Thymus (tissue), 11 donors: ENCODE measurements around the gene PHLDB2. TPM values are rescaled to one million over a fixed set of nuclear protein-coding genes. Genes with fewer than 3 reads are reported as not detected.

ENCODE experiments used
- DNase-seq, 9 donors: peaks; one replicate each; pipeline ENCODE4 v3.0.0-alpha.2; 2013; ENCODE audit warnings: low spot score in 9 of 9, low read depth in 6 of 9, missing footprints in 1 of 9
- H3K27ac ChIP-seq, 2 donors: one replicate each; pipeline ENCODE4 v1.5.1; 2013; ENCODE audit warnings: control low read depth in 1 of 2, low read depth in 1 of 2, low read length in 1 of 2, mild to moderate bottlenecking in 1 of 2, moderate library complexity in 1 of 2
- H3K27me3 ChIP-seq, 2 donors: one replicate each; pipeline ENCODE4 v1.5.1; 2013; ENCODE audit warnings: low read length in 1 of 2; ENCODE audit not compliant: control insufficient read depth in 2 of 2, insufficient read depth in 1 of 2
- H3K36me3 ChIP-seq, 2 donors: one replicate each; pipeline ENCODE4 v1.5.1; 2013; ENCODE audit warnings: low read length in 1 of 2, mild to moderate bottlenecking in 1 of 2, moderate library complexity in 1 of 2; ENCODE audit not compliant: control insufficient read depth in 2 of 2, insufficient read depth in 2 of 2
- H3K4me1 ChIP-seq, 2 donors: one replicate each; pipeline ENCODE4 v1.5.1; 2013; ENCODE audit warnings: low read length in 2 of 2; ENCODE audit not compliant: control insufficient read depth in 2 of 2, insufficient read depth in 2 of 2
- H3K4me3 ChIP-seq, 2 donors: one replicate each; pipeline ENCODE4 v1.5.1; 2013; ENCODE audit warnings: low read length in 2 of 2, control low read depth in 1 of 2, mild to moderate bottlenecking in 1 of 2
- H3K9me3 ChIP-seq, 2 donors: one replicate each; pipeline ENCODE4 v1.5.1; 2013; ENCODE audit warnings: low read length in 1 of 2, mild to moderate bottlenecking in 1 of 2; ENCODE audit not compliant: control insufficient read depth in 2 of 2, insufficient read depth in 1 of 2
- WGBS: extraction: QIAGEN DNeasy Blood & Tissue Kit; methylation state at CpG from one replicate; pipeline ENCODE4 v1.1.7; 2013; 5-methylcytosine and 5-hydroxymethylcytosine counted together
- polyA plus RNA-seq: library from polyadenylated mRNA; stranded (reverse); fragments of 200-250 nt; gene quantifications from one replicate; pipeline ENCODE4 v1.2.3, GENCODE V29; 2013
- total RNA-seq: library from RNA; stranded (reverse); fragments of 120-200 nt; gene quantifications from one replicate; pipeline ENCODE4 v1.2.4, GENCODE V29; 2013
- donor health status: healthy.

Gene PHLDB2
- total and polyA plus RNA-seq, 2 donors: 7.5 to 37.8 TPM

DNA sequence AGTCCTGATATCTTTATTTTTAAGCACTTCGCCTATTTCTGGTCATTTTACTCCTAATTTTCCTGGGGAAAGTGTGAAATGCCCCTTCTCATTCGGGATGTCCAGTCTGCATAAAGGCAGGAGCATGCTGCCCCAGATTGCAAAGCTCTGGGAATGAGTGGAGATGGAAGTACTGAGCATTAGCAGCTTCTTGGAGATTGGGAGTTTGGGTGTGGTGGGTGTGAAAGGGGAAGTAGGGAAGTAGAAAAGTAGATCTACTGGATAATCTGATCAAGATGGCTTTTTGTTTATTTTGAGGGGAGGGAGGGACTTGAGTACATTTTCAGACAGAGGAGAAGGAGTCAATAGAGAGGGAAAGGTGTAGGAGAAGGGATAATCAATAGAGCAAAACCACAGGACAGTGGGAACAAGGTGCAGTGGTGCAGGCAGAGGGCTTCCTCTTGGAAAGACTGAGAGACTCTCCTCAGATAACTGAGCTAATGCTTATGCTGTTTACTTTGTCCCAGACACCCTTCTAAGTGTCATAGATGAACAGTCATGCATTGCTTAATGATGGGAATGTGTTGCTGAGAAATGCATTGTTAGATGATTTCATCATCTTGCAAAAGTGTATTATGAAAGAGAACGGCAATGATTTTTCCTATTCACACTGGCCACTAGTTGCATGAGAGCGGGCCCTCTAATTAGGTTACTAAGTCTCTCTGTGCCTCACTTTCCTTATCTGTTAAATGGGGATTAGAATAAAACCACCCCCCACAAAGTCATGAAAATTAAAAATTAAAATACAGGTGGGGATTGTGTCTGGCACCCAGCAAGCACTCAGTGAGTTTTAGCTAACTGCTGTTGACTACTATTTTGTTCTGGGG is 45.5 kb downstream of the PHLDB2 start:
- 95% methylated on average over 4 of the region's 4 CpGs for WGBS
- H3K4me1 ChIP-seq: no peaks in the 10 kb centered on the region
- DNase-seq: no peak
- H3K36me3 ChIP-seq: no peaks in the 10 kb centered on the region
- H3K4me3 ChIP-seq: no peak overlapping the region
- no peaks in the 10 kb centered on the region for H3K9me3 ChIP-seq
- no peaks in the 10 kb centered on the region for H3K27me3 ChIP-seq
- H3K27ac ChIP-seq: no peak overlapping the region

- H3K36me3 ChIP-seq: no peaks in the 10 kb centered on the region
- no peak overlapping the region for H3K4me3 ChIP-seq
- DNase-seq: no peak
- no peaks in the 10 kb centered on the region for H3K27me3 ChIP-seq
- 78% methylated on average over 2 of the region's 2 CpGs for WGBS
- H3K4me1 ChIP-seq: no peaks in the 10 kb centered on the region
- no peaks in the 10 kb centered on the region for H3K9me3 ChIP-seq
- H3K27ac ChIP-seq: no peak overlapping the region
Observed at GRCh38 chr3:111906656-111907055, 47.6 kb downstream of the PHLDB2 start.

DNA sequence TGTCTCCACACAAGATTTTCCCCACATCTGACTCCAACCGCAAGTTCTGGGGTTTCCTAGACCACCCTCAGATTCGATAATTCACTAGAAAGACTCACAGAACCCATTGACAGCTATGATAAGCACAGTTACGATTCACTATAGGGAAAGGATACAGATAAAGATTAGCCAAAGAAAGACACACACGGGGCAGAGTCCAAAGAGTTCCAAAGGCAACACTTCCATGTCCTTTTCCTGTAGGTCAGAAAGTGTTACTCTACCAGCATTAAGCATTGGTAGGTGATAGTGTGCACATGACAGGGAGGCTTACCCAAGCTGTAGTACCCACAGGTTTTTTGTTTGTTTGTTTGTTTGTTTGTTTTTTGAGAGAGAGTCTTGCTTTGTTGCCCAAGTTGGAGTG is 48.1 kb downstream of the PHLDB2 start:
- H3K4me1 ChIP-seq: no peaks in the 10 kb centered on the region
- WGBS: 99% methylated on average over 4 of the region's 4 CpGs
- no peak overlapping the region for H3K27ac ChIP-seq
- no peaks in the 10 kb centered on the region for H3K9me3 ChIP-seq
- H3K4me3 ChIP-seq: no peak overlapping the region
- H3K36me3 ChIP-seq: no peaks in the 10 kb centered on the region
- no peaks in the 10 kb centered on the region for H3K27me3 ChIP-seq
- DNase-seq: no peak

DNA sequence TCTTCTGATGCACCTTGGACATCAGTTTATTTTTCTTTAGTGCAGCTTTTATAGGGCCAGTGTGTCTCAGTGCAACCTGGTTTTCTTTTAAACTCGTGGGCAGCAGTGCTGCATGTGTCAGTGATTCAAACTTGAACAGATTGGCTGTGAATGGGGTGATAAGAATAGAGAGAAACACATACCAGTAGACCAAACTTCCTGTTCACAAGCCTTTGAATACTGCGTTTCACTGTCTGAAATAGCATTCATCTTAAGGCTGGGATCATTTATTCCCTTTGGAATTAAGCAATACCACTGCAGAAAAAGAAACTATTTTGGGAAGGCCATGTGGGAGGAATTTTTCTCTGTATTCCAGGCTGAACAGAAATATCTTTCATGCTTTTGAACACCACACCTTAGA is 51.7 kb downstream of the PHLDB2 start:
- no peaks in the 10 kb centered on the region for H3K27me3 ChIP-seq
- no peaks in the 10 kb centered on the region for H3K4me1 ChIP-seq
- H3K27ac ChIP-seq: no peak overlapping the region
- no peak overlapping the region for H3K4me3 ChIP-seq
- H3K9me3 ChIP-seq: no peaks in the 10 kb centered on the region
- 27% methylated on average over 2 of the region's 2 CpGs for WGBS
- peak in 1 of 9 donors; percentile 5 for DNase-seq
- no peaks in the 10 kb centered on the region for H3K36me3 ChIP-seq

GRCh38 chr3:111911446-111911845 is 52.4 kb downstream of the PHLDB2 start:
- no peak overlapping the region for H3K4me3 ChIP-seq
- no peaks in the 10 kb centered on the region for H3K9me3 ChIP-seq
- no peak for DNase-seq
- no peak overlapping the region for H3K27ac ChIP-seq
- no peaks in the 10 kb centered on the region for H3K4me1 ChIP-seq
- H3K27me3 ChIP-seq: no peaks in the 10 kb centered on the region
- 97% methylated on average over 3 of the region's 3 CpGs for WGBS
- H3K36me3 ChIP-seq: no peaks in the 10 kb centered on the region

DNA sequence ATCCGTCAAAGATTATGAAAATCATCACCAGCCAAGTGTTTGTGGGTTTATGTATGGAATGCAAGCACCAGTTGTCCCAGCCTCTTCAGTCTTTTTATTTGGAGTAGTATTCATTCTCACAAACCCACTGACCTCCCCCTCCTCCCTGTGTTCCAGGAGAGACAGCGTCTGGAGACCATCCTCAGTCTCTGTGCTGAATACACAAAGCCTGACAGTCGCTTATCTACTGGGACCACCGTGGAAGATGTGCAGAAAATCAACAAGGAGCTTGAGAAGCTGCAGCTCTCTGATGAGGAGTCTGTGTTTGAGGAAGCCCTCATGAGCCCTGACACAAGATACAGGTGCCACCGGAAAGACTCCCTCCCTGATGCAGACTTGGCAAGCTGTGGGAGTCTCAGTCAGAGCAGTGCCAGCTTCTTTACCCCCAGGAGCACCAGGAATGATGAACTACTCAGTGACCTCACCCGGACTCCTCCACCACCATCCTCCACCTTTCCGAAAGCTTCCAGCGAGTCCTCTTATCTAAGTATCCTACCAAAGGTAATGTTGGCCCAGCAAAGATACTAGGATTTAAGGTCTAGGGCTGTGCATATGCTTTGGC is 54.2 kb downstream of the PHLDB2 start:
- Histone ChIP-seq H3K27ac (no peak overlapping the region), H3K4me1 (no peaks in the 10 kb centered on the region), H3K4me3 (no peak overlapping the region), H3K9me3 (no peaks in the 10 kb centered on the region), H3K27me3 (no peaks in the 10 kb centered on the region), H3K36me3 (no peaks in the 10 kb centered on the region)
- 94% methylated on average over 8 of the region's 8 CpGs for WGBS
- DNase-seq: no peak

- Histone ChIP-seq H3K9me3 (no peaks in the 10 kb centered on the region), H3K27me3 (no peaks in the 10 kb centered on the region), H3K36me3 (peaks cover 0 to 3% of the 10 kb centered on the region in 2 donors), H3K4me3 (no peak overlapping the region), H3K4me1 (no peaks in the 10 kb centered on the region), H3K27ac (no peak overlapping the region)
- no peak for DNase-seq
- 91% methylated on average over 3 of the region's 3 CpGs for WGBS
Observed at GRCh38 chr3:111915905-111916304, 56.8 kb downstream of the PHLDB2 start.

DNA sequence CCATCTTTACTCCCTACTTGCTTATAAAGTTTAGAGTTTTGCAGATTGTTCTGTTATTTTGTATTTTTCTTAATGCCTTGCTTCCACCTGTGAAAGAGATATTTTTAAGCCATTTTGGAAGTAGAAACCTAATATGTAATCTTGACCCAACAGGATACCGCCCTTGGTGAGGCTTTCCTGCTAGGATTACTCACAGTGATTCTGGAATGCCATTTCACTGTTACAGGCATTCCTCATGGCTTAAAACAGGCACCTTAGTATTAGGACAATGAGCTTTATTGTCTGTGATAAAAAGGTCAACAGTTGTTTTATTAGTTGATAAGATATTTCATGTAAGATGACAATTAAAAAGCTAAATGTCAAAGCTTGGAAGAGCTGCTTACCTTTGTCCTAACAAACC is 58.2 kb downstream of the PHLDB2 start:
- Histone ChIP-seq H3K27ac (no peak overlapping the region), H3K9me3 (no peaks in the 10 kb centered on the region), H3K27me3 (no peaks in the 10 kb centered on the region), H3K4me3 (no peak overlapping the region), H3K36me3 (peaks cover 0 to 3% of the 10 kb centered on the region in 2 donors), H3K4me1 (no peaks in the 10 kb centered on the region)
- DNase-seq: no peak
- 93% methylated on average over 1 of the region's 1 CpG for WGBS

DNA sequence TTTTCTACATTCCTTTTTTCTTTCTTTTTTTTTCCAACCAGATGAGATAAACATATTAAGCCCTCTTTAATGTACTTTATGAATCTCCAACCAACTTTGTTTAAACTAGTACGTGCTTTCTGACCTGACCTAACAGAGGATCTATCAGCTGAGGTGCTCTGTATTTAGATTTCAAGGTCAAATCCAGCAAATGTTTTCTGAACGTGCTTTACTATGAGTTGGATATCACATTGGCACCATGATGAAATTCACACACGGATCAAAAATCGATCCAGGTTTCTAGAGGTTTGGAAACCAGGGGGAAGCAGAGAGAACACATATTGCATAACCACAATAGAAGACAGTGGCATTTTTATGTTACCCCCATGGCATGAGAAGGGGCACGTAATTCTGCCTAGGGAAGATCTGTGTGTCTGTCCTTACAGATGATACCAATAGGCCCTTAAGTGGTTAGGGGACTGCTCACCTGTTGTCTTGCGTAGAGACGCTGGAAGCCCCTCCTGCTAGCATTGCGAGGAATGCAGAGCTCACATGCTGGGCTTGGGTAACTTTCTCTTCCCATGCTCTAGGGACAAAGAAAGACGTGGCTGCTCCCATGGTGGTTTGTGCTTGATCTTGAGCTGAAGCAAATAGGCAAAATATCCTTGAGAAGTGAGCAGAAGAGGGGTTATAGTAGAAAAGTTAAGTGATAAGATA is 60.5 kb downstream of the PHLDB2 start:
- Histone ChIP-seq H3K4me1 (no peaks in the 10 kb centered on the region), H3K36me3 (peaks cover 0 to 3% of the 10 kb centered on the region in 2 donors), H3K27ac (no peak overlapping the region), H3K9me3 (no peaks in the 10 kb centered on the region), H3K4me3 (no peak overlapping the region), H3K27me3 (no peaks in the 10 kb centered on the region)
- 92% methylated on average over 9 of the region's 9 CpGs for WGBS
- DNase-seq: no peak
